Prostate gland (tissue), 2 donors: ENCODE results near the gene SMIM1.

Experiments
- CTCF ChIP-seq, 4 experiments: fragments of 200-600 bp in 2 of 4; fragments of 450-650 bp in 2 of 4; sonication (generic) in 2 of 4; IDR thresholded peaks; 1 replicate in 3 of 4; 2 replicates in 1 of 4; pipeline ENCODE4 v1.5.1; 2016 to 2019; ENCODE audit warnings: antibody characterized with exemption in 4 of 4, mild to moderate bottlenecking in 2 of 4, moderate library complexity in 2 of 4
- POLR2A ChIP-seq: fragments of 450-650 bp; IDR thresholded peaks from one replicate; pipeline ENCODE4 v1.6.1; 2016; ENCODE audit warnings: antibody characterized with exemption, mild to moderate bottlenecking
- POLR2AphosphoS5 ChIP-seq: sonication (generic); formaldehyde crosslinking; IDR thresholded peaks from one replicate; pipeline ENCODE4 v1.6.1; 2017; ENCODE audit warnings: antibody characterized with exemption

GRCh38 chr1:3795453-3796214, 23.1 kb downstream of the SMIM1 start:
- TF ChIP-seq CTCF (IDR thresholded peaks at IDR 0.05) (no peak), POLR2A (no peak), POLR2AphosphoS5 (no peak)
